GM13976 (cell line): ENCODE results near the gene FAM20C.

Source experiments
- DNase-seq: peaks from one replicate; pipeline ENCODE4 v3.0.0; 2012; ENCODE audit warnings: low spot score
- in situ Hi-C: fragments of 300-500 bp; cut with MboI; formaldehyde crosslinking; loops from one replicate; pipeline ENCODE4 v1.12.0; 2022; ENCODE audit warnings: low sequenced_read_pairs, mixed read lengths, inconsistent platforms; ENCODE audit not compliant: unreplicated experiment
- TF ChIP-seq, protein P1 (sequence below): IDR thresholded peaks from 2 replicates; pipeline ENCODE4 v1.5.1; 2012; ENCODE audit warnings: borderline replicate concordance, mild to moderate bottlenecking; ENCODE audit not compliant: insufficient read depth; ENCODE audit errors: extremely low read depth, missing control alignments, control extremely low read depth

FAM20C gene

GRCh38 chr7:268991-269390 lies 76.6 kb downstream of the FAM20C start:
- in situ Hi-C loops = no loop called here
- TF ChIP-seq, protein P1, sequence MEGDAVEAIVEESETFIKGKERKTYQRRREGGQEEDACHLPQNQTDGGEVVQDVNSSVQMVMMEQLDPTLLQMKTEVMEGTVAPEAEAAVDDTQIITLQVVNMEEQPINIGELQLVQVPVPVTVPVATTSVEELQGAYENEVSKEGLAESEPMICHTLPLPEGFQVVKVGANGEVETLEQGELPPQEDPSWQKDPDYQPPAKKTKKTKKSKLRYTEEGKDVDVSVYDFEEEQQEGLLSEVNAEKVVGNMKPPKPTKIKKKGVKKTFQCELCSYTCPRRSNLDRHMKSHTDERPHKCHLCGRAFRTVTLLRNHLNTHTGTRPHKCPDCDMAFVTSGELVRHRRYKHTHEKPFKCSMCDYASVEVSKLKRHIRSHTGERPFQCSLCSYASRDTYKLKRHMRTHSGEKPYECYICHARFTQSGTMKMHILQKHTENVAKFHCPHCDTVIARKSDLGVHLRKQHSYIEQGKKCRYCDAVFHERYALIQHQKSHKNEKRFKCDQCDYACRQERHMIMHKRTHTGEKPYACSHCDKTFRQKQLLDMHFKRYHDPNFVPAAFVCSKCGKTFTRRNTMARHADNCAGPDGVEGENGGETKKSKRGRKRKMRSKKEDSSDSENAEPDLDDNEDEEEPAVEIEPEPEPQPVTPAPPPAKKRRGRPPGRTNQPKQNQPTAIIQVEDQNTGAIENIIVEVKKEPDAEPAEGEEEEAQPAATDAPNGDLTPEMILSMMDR = no peak
- no peak for DNase-seq

- in situ Hi-C loops = no loop called here
- TF ChIP-seq, protein P1 = no peak
- DNase-seq = no peak
Measured at GRCh38 chr7:269721-270120, 77.3 kb downstream of the FAM20C start.

- in situ Hi-C loops = no loop called here
- no peak for DNase-seq
- TF ChIP-seq, protein P1 = no peak
Measured at GRCh38 chr7:270351-270983, 78.1 kb downstream of the FAM20C start.

GRCh38 chr7:271266-272107 lies 79.1 kb downstream of the FAM20C start:
- TF ChIP-seq, protein P1 = no peak
- no peak for DNase-seq
- in situ Hi-C loops = no loop called here

- DNase-seq = no peak
- in situ Hi-C loops = no loop called here
- TF ChIP-seq, protein P1 = no peak
Measured at GRCh38 chr7:272108-272615, 79.8 kb downstream of the FAM20C start.

DNA sequence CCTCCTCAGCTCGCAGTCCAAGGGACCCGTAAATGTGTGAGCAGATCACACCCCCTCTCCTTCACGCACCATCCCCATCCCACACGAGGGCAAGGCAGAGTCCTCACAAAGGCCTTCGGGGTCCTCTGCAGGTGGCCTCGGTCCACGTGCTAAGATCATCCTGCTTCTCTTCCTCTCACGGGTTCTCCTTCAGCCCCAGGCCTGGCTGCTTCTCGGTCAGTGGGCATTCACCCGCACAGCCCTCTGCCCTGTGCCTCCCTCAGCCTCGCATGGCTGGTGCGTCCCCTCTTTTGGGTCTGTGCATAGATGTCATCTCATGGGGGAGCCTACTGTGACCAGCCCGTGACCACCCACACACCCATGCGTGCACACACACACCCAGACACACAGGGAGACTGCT lies 80.3 kb downstream of the FAM20C start:
- DNase-seq = no peak
- in situ Hi-C loops = no loop called here
- TF ChIP-seq, protein P1 = no peak
